Astrocyte (in vitro differentiated cells and primary cell): Measurements from ENCODE around the gene AMZ1. TPM values are rescaled to one million over a fixed set of nuclear protein-coding genes. Genes with fewer than 3 reads are reported as not detected.
A peak's percentile ranks its signal among the peaks of the same experiment; 100 is the strongest.

Source experiments
- DNase-seq: peaks from one replicate; pipeline ENCODE4 v3.0.0-alpha.2; 2010; ENCODE audit warnings: low read depth
- FAIRE-seq: peaks from 2 replicates; lab custom pipeline; 2011; peaks lifted over from hg19 to GRCh38; lab: Jason Lieb, UNC
- H2AFZ ChIP-seq: 2 replicates; pipeline ENCODE4 v1.6.0; 2012; ENCODE audit warnings: low read depth, low read length, inconsistent platforms
- H3K27ac ChIP-seq: 2 replicates; pipeline ENCODE4 v1.5.1; 2011; ENCODE audit warnings: low read depth, low read length, inconsistent platforms
- H3K27me3 ChIP-seq: 2 replicates; pipeline ENCODE4 v1.6.0; 2011; ENCODE audit warnings: low read length, inconsistent platforms; ENCODE audit not compliant: insufficient read depth
- H3K36me3 ChIP-seq: 2 replicates; pipeline ENCODE4 v1.5.1; 2011; ENCODE audit warnings: low read length, inconsistent platforms; ENCODE audit not compliant: insufficient read depth
- H3K4me1 ChIP-seq: 2 replicates; pipeline ENCODE4 v1.5.1; 2011; ENCODE audit warnings: low read length, inconsistent platforms; ENCODE audit not compliant: insufficient read depth
- H3K4me2 ChIP-seq: 2 replicates; pipeline ENCODE4 v1.6.0; 2012; ENCODE audit warnings: low read length, inconsistent platforms
- H3K4me3 ChIP-seq: 2 replicates; pipeline ENCODE4 v1.5.1; 2011; ENCODE audit warnings: low read depth, mild to moderate bottlenecking, low read length, inconsistent platforms; ENCODE audit not compliant: insufficient read depth
- H3K79me2 ChIP-seq: 2 replicates; pipeline ENCODE4 v1.6.0; 2012; ENCODE audit warnings: mild to moderate bottlenecking, low read length, inconsistent platforms; ENCODE audit not compliant: insufficient read depth
- H3K9ac ChIP-seq: 2 replicates; pipeline ENCODE4 v1.6.0; 2012; ENCODE audit warnings: mild to moderate bottlenecking, low read length, inconsistent platforms
- H3K9me3 ChIP-seq: 2 replicates; pipeline ENCODE4 v1.5.1; 2012; ENCODE audit warnings: low read depth, mild to moderate bottlenecking, low read length, inconsistent platforms; ENCODE audit not compliant: insufficient read depth
- H4K20me1 ChIP-seq: 2 replicates; pipeline ENCODE4 v1.6.0; 2012; ENCODE audit warnings: low read length, inconsistent platforms; ENCODE audit not compliant: insufficient read depth
- H3K27ac Mint-ChIP-seq: one replicate; pipeline ENCODE4 v1.8.0; 2021; ENCODE audit warnings: mild to moderate bottlenecking, mixed read lengths; ENCODE audit not compliant: unreplicated experiment
- H3K27me3 Mint-ChIP-seq: one replicate; pipeline ENCODE4 v1.8.0; 2021; ENCODE audit warnings: low read depth, mixed read lengths; ENCODE audit not compliant: unreplicated experiment
- H3K36me3 Mint-ChIP-seq: one replicate; pipeline ENCODE4 v1.8.0; 2021; ENCODE audit warnings: low read depth, mixed read lengths; ENCODE audit not compliant: unreplicated experiment
- H3K4me1 Mint-ChIP-seq: one replicate; pipeline ENCODE4 v1.8.0; 2021; ENCODE audit warnings: low read depth, mixed read lengths; ENCODE audit not compliant: unreplicated experiment
- H3K4me3 Mint-ChIP-seq: one replicate; pipeline ENCODE4 v1.8.0; 2021; ENCODE audit warnings: mild to moderate bottlenecking, moderate library complexity, mixed read lengths; ENCODE audit not compliant: unreplicated experiment
- H3K9me3 Mint-ChIP-seq: one replicate; pipeline ENCODE4 v1.8.0; 2021; ENCODE audit warnings: mild to moderate bottlenecking, mixed read lengths; ENCODE audit not compliant: unreplicated experiment
- EZH2 ChIP-seq: IDR thresholded peaks from 2 replicates; pipeline ENCODE4 v1.6.1; 2012; ENCODE audit warnings: mild to moderate bottlenecking, low read length, inconsistent platforms; ENCODE audit not compliant: insufficient read depth
- total RNA-seq: library from RNA; stranded (reverse); gene quantifications from 2 replicates; pipeline ENCODE4 v1.2.1, GENCODE V29; 2021
- TF ChIP-seq, protein P1 (sequence below): IDR thresholded peaks from 2 replicates; pipeline ENCODE4 v1.5.1; 2011; ENCODE audit warnings: low read depth, mild to moderate bottlenecking, inconsistent platforms, low read length, moderate library complexity; ENCODE audit not compliant: insufficient read depth

The AMZ1 gene
- total RNA-seq, 1 donor from 2014 or later = 3.4 TPM

DNA sequence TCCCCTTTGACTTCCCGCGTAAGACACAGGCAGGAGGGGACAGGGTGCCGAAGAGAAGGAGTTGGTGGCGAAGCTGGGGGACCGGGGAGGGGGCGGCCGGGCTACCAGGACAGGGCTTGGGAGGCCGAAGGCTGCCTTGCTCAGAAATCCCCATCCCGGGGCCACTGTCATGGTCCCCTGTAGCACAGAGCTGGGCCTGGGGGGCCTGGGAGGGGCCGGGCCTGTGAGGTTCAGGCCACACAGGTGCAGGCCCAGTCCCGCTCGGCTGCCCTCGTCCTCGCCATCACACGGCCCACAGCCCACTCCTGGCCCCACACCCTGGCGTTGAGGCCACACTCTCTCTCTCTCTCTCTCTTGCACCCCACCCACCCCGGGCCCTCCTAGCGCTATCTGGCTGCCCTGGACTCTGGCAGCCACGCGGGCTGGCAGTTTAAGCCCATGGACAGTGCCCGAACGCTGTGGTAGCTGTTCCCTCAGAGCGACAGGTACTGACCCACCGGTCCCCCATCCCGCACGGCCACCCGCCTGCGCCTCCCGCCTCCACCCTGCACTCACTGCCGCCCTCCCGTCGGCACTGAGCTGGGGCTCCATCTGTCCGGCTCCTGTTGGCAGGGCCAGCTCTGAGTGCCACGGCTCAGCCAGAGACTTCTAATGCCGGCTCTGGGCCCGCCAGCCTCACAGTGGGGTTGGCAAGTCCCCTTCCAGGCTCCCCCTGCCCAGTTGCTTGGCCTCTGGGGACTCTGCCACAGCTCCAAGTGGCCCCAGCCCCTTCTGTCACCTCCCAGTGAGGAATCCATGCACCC is 28.2 kb upstream of the AMZ1 start:
- peaks cover 3% of the 10 kb centered on the region for H3K4me1 ChIP-seq
- Mint-ChIP-seq H3K27ac (no peak overlapping the region), H3K36me3 (peaks cover 4% of the 10 kb centered on the region), H3K4me1 (peaks cover 3% of the 10 kb centered on the region), H3K9me3 (no peaks in the 10 kb centered on the region), H3K4me3 (no peak overlapping the region), H3K27me3 (no peaks in the 10 kb centered on the region)
- no peaks in the 10 kb centered on the region for H3K27me3 ChIP-seq
- H4K20me1 ChIP-seq = peaks cover 76% of the 10 kb centered on the region
- H3K79me2 ChIP-seq = peaks cover 21% of the 10 kb centered on the region
- no peak overlapping the region for H3K27ac ChIP-seq
- H2AFZ ChIP-seq = no peak overlapping the region
- FAIRE-seq = no peak
- H3K9me3 ChIP-seq = no peaks in the 10 kb centered on the region
- no peak for TF ChIP-seq EZH2
- TF ChIP-seq, protein P1, sequence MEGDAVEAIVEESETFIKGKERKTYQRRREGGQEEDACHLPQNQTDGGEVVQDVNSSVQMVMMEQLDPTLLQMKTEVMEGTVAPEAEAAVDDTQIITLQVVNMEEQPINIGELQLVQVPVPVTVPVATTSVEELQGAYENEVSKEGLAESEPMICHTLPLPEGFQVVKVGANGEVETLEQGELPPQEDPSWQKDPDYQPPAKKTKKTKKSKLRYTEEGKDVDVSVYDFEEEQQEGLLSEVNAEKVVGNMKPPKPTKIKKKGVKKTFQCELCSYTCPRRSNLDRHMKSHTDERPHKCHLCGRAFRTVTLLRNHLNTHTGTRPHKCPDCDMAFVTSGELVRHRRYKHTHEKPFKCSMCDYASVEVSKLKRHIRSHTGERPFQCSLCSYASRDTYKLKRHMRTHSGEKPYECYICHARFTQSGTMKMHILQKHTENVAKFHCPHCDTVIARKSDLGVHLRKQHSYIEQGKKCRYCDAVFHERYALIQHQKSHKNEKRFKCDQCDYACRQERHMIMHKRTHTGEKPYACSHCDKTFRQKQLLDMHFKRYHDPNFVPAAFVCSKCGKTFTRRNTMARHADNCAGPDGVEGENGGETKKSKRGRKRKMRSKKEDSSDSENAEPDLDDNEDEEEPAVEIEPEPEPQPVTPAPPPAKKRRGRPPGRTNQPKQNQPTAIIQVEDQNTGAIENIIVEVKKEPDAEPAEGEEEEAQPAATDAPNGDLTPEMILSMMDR = no peak
- H3K4me3 ChIP-seq = no peak overlapping the region
- no peaks in the 10 kb centered on the region for H3K36me3 ChIP-seq
- DNase-seq = no peak
- no peak overlapping the region for H3K4me2 ChIP-seq
- H3K9ac ChIP-seq = no peak overlapping the region

DNA sequence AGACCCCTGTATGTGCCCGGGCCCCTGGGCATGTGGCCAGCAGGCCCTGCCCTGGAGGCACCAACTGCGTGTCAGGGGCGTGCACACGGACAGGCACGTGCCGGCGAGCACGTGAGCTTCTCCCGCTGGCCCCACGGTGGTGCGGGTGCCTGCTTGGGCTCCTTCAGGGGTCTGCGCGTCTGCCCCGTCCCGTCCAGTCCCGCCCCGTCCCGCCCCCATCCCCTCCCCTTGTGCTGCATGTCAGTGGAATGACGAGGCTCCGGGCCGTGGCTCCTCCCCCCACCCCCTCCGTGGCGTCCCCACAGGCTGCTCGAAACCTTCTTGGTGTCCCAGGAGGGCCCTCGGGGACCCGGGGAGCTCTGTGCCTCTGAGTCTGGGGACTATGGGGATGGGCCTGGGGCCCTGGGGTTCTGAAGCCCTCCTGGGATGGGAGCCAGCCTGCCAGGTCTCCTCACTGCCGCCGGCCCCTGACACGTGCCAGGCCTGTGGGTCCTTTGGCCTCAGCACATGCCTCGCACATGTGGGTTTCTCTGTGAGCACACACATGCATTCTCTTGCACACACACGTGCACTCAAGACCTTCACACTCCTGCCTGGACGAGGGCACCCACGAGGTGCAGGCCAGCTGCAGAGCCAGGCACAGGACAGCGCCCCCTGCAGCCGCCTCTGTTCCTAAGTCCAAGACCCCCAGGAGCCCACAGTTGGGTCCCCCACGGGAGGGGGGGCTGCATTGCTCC is 27.5 kb upstream of the AMZ1 start:
- Histone ChIP-seq H3K27ac (no peak overlapping the region), H3K9ac (no peak overlapping the region), H3K9me3 (no peaks in the 10 kb centered on the region), H3K27me3 (no peaks in the 10 kb centered on the region), H4K20me1 (peaks cover 76% of the 10 kb centered on the region), H3K79me2 (peaks cover 21% of the 10 kb centered on the region), H3K36me3 (no peaks in the 10 kb centered on the region), H3K4me1 (peaks cover 3% of the 10 kb centered on the region), H3K4me3 (no peak overlapping the region), H3K4me2 (no peak overlapping the region), H2AFZ (no peak overlapping the region)
- Mint-ChIP-seq H3K27ac (no peak overlapping the region), H3K9me3 (no peaks in the 10 kb centered on the region), H3K36me3 (peaks cover 4% of the 10 kb centered on the region), H3K27me3 (no peaks in the 10 kb centered on the region), H3K4me1 (peaks cover 3% of the 10 kb centered on the region), H3K4me3 (no peak overlapping the region)
- no peak for TF ChIP-seq EZH2
- TF ChIP-seq, protein P1 = peak; percentile 21
- DNase-seq (no peak), FAIRE-seq (no peak)
